ENCODE results near the gene NLK.

The NLK gene

GRCh38 chr17:28173031-28173561, 130.6 kb downstream of the NLK start:
- no peak for DNase-seq

GRCh38 chr17:28173801-28174200, 131.3 kb downstream of the NLK start:
- DNase-seq, result no peak
- Histone ChIP-seq H3K9me3 (ENCODE audit: severe bottlenecking) (no peaks in the 10 kb centered on the region), H3K27ac (no peak overlapping the region), H3K4me3 (ENCODE audit: low read depth, low read length) (no peak overlapping the region), H3K27me3 (ENCODE audit: insufficient read depth, low read depth, severe bottlenecking) (no peaks in the 10 kb centered on the region), H3K36me3 (peaks cover 30% of the 10 kb centered on the region)
- no peak for TF ChIP-seq CTCF (IDR thresholded peaks at IDR 0.05; ENCODE audit: low read depth, low read length)

More at GRCh38 chr17:28173031-28173561, 130.6 kb downstream of the NLK start:
- Histone ChIP-seq H3K27me3 (ENCODE audit: insufficient read depth, low read depth, severe bottlenecking) (no peaks in the 10 kb centered on the region), H3K27ac (no peak overlapping the region), H3K9me3 (ENCODE audit: severe bottlenecking) (no peaks in the 10 kb centered on the region), H3K4me3 (ENCODE audit: low read depth, low read length) (no peak overlapping the region), H3K36me3 (peaks cover 36% of the 10 kb centered on the region)
- no peak for TF ChIP-seq CTCF (IDR thresholded peaks at IDR 0.05; ENCODE audit: low read depth, low read length)

GRCh38 chr17:28174352-28175046, 132.0 kb downstream of the NLK start:
- H3K9me3 ChIP-seq (ENCODE audit: severe bottlenecking), result no peaks in the 10 kb centered on the region
- H3K27me3 ChIP-seq (ENCODE audit: insufficient read depth, low read depth, severe bottlenecking), result no peaks in the 10 kb centered on the region
- H3K4me3 ChIP-seq (ENCODE audit: low read depth, low read length), result no peak overlapping the region
- TF ChIP-seq CTCF (IDR thresholded peaks at IDR 0.05; ENCODE audit: low read depth, low read length), result no peak
- H3K27ac ChIP-seq, result no peak overlapping the region
- no peak for DNase-seq
- peaks cover 26% of the 10 kb centered on the region for H3K36me3 ChIP-seq

GRCh38 chr17:28177351-28177750, 134.9 kb downstream of the NLK start:
- TF ChIP-seq CTCF (IDR thresholded peaks at IDR 0.05; ENCODE audit: low read depth, low read length), result no peak
- DNase-seq, result no peak
- no peak overlapping the region for H3K4me3 ChIP-seq (ENCODE audit: low read depth, low read length)
- no peak overlapping the region for H3K27ac ChIP-seq
- H3K36me3 ChIP-seq, result peaks cover 19% of the 10 kb centered on the region
- no peaks in the 10 kb centered on the region for H3K9me3 ChIP-seq (ENCODE audit: severe bottlenecking)
- no peaks in the 10 kb centered on the region for H3K27me3 ChIP-seq (ENCODE audit: insufficient read depth, low read depth, severe bottlenecking)

- no peaks in the 10 kb centered on the region for H3K27me3 ChIP-seq (ENCODE audit: insufficient read depth, low read depth, severe bottlenecking)
- no peak for DNase-seq
- H3K27ac ChIP-seq, result no peak overlapping the region
- H3K4me3 ChIP-seq (ENCODE audit: low read depth, low read length), result no peak overlapping the region
- peaks cover 10% of the 10 kb centered on the region for H3K36me3 ChIP-seq
- no peak for TF ChIP-seq CTCF (IDR thresholded peaks at IDR 0.05; ENCODE audit: low read depth, low read length)
- no peaks in the 10 kb centered on the region for H3K9me3 ChIP-seq (ENCODE audit: severe bottlenecking)
Measured at GRCh38 chr17:28178800-28179199, 136.3 kb downstream of the NLK start.

GRCh38 chr17:28180449-28180848, 138.0 kb downstream of the NLK start:
- H3K27ac ChIP-seq, result no peak overlapping the region

More at GRCh38 chr17:28180449-28180848, 138.0 kb downstream of the NLK start:
- TF ChIP-seq CTCF (IDR thresholded peaks at IDR 0.05; ENCODE audit: low read depth, low read length), result no peak
- no peaks in the 10 kb centered on the region for H3K9me3 ChIP-seq (ENCODE audit: severe bottlenecking)
- H3K27me3 ChIP-seq (ENCODE audit: insufficient read depth, low read depth, severe bottlenecking), result no peaks in the 10 kb centered on the region
- H3K36me3 ChIP-seq, result peaks cover 13% of the 10 kb centered on the region
- no peak for DNase-seq
- H3K4me3 ChIP-seq (ENCODE audit: low read depth, low read length), result no peak overlapping the region

Measured in WERI-Rb-1 (cell line).